Measurements from ENCODE around the gene TWF2. TPM values are rescaled to one million over a fixed set of nuclear protein-coding genes. Genes with fewer than 3 reads are reported as not detected.
A peak's percentile ranks its signal among the peaks of the same experiment; 100 is the strongest.

TWF2 gene
- total and polyA plus RNA-seq, 9 of the 15 experiments (the other 6 are each of a cell fraction or from before 2014, with no cell fraction given): 0.11 to 61.9 (median 29.7) TPM

DNA sequence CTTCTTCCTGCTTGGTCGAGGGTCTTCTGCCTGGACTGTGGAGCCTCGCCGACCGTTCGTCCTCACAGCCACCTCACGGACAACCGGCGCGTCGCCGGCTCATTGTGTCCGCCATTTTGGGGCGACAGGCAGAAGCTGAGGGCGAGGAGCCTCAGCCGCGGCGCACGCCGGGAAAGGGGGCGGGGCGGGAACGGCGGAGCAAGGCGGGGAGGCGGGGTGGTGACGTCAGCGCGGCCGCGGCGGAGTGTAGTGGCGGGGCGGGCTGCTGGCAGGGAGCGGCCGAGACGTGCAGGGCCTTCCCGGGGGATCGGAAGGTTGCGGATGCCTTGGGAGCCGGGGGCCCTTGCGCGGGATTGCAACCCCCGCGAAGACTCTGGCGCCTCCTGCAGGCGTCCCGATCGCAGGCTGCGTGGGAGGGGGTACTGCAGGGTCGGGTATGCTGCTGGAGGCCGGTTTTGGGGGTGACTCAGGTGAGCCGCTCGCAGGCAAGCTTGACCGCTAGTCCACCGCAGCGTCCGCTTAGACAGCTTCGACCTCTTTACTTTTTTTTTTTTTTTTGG lies 39.6 kb upstream of the TWF2 start, which contains the start of gene WDR82 (continued):
- TF ChIP-seq SMARCC2 (IDR thresholded peaks at IDR 0.05; ENCODE audit: low read depth) (peak; percentile 49; the same call in 1 of the 2 replicates), POLR2B (IDR thresholded peaks at IDR 0.05; ENCODE audit: low read depth, partially characterized antibody) (peak; percentile 76), ZNF384 (IDR thresholded peaks at IDR 0.05; ENCODE audit: low read depth, low read length) (peak; percentile 81), STAT5B (CRISPR knock-in tag; IDR thresholded peaks at IDR 0.05) (no peak), SP1 (CRISPR knock-in tag; IDR thresholded peaks at IDR 0.05) (peak; percentile 56; the same call in 1 of the 2 replicates), RCOR1 (IDR thresholded peaks at IDR 0.05; ENCODE audit: borderline replicate concordance in 1 of 2, low read depth in 2 of 2, low read length in 2 of 2) (no peak), BRF1 (IDR thresholded peaks at IDR 0.05; ENCODE audit: borderline replicate concordance, extremely low read depth, insufficient read length) (no peak), FOXP1 (CRISPR knock-in tag; IDR thresholded peaks at IDR 0.05) (no peak), SRSF3 (IDR thresholded peaks at IDR 0.05; ENCODE audit: insufficient read depth, low read length) (no peak), GABPB1 (CRISPR knock-in tag; IDR thresholded peaks at IDR 0.05) (peak; percentile 60; the same call in 1 of the 2 replicates), RBFOX2 (IDR thresholded peaks at IDR 0.05; ENCODE audit: low read depth, low read length) (peak; percentile 77), NFE2L1 (tag; IDR thresholded peaks at IDR 0.05; ENCODE audit: borderline replicate concordance, low read depth) (no peak), MAZ (CRISPR knock-in tag; conservative IDR thresholded peaks at IDR 0.05 in 1 of 2, IDR thresholded peaks at IDR 0.05 in 1 of 2) (peak; percentile 80 to 88), NBN (IDR thresholded peaks at IDR 0.05; ENCODE audit: low read depth) (0 out of 2 replicates have a peak, but pooled peaks have one; percentile 54), ZBTB7A (IDR thresholded peaks at IDR 0.05; ENCODE audit: borderline replicate concordance, control insufficient read depth, low read depth, low read length) (peak; percentile 90), ZNF76 (CRISPR knock-in tag; IDR thresholded peaks at IDR 0.05; ENCODE audit: borderline replicate concordance) (no peak)
- TF ChIP-seq, protein P1, sequence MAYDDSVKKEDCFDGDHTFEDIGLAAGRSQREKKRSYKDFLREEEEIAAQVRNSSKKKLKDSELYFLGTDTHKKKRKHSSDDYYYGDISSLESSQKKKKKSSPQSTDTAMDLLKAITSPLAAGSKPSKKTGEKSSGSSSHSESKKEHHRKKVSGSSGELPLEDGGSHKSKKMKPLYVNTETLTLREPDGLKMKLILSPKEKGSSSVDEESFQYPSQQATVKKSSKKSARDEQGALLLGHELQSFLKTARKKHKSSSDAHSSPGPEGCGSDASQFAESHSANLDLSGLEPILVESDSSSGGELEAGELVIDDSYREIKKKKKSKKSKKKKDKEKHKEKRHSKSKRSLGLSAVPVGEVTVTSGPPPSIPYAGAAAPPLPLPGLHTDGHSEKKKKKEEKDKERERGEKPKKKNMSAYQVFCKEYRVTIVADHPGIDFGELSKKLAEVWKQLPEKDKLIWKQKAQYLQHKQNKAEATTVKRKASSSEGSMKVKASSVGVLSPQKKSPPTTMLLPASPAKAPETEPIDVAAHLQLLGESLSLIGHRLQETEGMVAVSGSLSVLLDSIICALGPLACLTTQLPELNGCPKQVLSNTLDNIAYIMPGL (CRISPR knock-in tag; IDR thresholded peaks at IDR 0.05): no peak
- TF ChIP-seq, protein P2, sequence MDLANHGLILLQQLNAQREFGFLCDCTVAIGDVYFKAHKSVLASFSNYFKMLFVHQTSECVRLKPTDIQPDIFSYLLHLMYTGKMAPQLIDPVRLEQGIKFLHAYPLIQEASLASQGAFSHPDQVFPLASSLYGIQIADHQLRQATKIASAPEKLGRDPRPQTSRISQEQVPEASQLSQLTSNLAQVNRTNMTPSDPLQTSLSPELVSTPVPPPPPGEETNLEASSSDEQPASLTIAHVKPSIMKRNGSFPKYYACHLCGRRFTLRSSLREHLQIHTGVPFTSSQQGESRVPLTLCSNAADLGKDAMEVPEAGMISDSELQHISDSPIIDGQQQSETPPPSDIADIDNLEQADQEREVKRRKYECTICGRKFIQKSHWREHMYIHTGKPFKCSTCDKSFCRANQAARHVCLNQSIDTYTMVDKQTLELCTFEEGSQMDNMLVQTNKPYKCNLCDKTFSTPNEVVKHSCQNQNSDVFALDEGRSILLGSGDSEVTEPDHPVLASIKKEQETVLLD (IDR thresholded peaks at IDR 0.05): no peak
- TF ChIP-seq, protein P3, sequence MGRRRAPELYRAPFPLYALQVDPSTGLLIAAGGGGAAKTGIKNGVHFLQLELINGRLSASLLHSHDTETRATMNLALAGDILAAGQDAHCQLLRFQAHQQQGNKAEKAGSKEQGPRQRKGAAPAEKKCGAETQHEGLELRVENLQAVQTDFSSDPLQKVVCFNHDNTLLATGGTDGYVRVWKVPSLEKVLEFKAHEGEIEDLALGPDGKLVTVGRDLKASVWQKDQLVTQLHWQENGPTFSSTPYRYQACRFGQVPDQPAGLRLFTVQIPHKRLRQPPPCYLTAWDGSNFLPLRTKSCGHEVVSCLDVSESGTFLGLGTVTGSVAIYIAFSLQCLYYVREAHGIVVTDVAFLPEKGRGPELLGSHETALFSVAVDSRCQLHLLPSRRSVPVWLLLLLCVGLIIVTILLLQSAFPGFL (CRISPR knock-in tag; IDR thresholded peaks at IDR 0.05): 0 out of 2 replicates have a peak, but pooled peaks have one; percentile 25
- TF ChIP-seq, protein P4, sequence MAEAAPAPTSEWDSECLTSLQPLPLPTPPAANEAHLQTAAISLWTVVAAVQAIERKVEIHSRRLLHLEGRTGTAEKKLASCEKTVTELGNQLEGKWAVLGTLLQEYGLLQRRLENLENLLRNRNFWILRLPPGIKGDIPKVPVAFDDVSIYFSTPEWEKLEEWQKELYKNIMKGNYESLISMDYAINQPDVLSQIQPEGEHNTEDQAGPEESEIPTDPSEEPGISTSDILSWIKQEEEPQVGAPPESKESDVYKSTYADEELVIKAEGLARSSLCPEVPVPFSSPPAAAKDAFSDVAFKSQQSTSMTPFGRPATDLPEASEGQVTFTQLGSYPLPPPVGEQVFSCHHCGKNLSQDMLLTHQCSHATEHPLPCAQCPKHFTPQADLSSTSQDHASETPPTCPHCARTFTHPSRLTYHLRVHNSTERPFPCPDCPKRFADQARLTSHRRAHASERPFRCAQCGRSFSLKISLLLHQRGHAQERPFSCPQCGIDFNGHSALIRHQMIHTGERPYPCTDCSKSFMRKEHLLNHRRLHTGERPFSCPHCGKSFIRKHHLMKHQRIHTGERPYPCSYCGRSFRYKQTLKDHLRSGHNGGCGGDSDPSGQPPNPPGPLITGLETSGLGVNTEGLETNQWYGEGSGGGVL (CRISPR knock-in tag; IDR thresholded peaks at IDR 0.05): no peak
- TF ChIP-seq, protein P5, sequence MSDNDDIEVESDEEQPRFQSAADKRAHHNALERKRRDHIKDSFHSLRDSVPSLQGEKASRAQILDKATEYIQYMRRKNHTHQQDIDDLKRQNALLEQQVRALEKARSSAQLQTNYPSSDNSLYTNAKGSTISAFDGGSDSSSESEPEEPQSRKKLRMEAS (CRISPR knock-in tag; IDR thresholded peaks at IDR 0.05): peak; percentile 26; the same call in 1 of the 2 replicates

Measured in K562 (cell line).